Measurements from ENCODE around the gene FYCO1. TPM values are rescaled to one million over a fixed set of nuclear protein-coding genes. Genes with fewer than 3 reads are reported as not detected.

Gene FYCO1
- total and polyA plus RNA-seq, 12 donors, result 8.8 to 216 (median 143) TPM

DNA sequence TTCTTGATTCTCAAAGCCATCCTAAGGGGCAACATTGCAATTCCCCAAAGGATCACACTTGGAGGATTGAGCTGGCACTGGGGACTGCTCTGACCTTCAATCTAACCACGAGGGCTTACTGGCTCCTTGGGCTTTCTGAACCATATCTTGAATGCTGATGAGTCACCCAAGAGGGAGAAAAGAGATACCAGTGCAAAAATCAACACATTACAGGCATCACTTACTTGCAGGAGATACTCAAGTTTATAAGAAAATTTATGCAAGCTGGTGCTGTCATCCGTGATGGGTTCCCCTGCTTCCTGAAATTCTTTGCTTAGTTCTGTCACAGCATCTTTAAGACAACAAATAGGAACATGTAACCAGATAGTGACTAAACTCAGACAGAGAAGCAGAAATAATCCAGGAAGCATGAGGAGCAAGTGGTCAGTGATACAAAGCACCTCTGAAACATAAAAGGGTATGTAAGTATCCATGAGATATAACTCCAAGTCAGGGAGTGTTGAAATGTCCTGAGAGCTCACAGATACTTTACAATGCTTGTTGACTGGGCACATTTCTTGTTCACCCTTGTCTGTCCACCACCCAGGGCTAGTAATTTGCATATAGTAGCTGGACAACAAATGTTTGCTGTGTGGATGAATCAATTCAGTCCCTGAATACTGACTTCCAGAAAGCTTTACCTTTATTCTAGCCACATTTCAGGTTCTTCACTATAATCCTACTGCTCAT lies 14.1 kb downstream of the FYCO1 start:
- Histone ChIP-seq H3K9me3 (no peaks in the 10 kb centered on the region), H3K27ac (peak overlapping the region in 4 of 10 donors; percentile 3 to 98 (median 34)), H3K4me3 (no peak overlapping the region), H3K27me3 (no peaks in the 10 kb centered on the region), H3K36me3 (peaks cover 0 to 84% (median 62%) of the 10 kb centered on the region in 9 donors), H3K4me1 (peaks cover 19 to 82% (median 45%) of the 10 kb centered on the region in 9 donors)
- TF ChIP-seq, protein P1, sequence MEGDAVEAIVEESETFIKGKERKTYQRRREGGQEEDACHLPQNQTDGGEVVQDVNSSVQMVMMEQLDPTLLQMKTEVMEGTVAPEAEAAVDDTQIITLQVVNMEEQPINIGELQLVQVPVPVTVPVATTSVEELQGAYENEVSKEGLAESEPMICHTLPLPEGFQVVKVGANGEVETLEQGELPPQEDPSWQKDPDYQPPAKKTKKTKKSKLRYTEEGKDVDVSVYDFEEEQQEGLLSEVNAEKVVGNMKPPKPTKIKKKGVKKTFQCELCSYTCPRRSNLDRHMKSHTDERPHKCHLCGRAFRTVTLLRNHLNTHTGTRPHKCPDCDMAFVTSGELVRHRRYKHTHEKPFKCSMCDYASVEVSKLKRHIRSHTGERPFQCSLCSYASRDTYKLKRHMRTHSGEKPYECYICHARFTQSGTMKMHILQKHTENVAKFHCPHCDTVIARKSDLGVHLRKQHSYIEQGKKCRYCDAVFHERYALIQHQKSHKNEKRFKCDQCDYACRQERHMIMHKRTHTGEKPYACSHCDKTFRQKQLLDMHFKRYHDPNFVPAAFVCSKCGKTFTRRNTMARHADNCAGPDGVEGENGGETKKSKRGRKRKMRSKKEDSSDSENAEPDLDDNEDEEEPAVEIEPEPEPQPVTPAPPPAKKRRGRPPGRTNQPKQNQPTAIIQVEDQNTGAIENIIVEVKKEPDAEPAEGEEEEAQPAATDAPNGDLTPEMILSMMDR (IDR thresholded peaks at IDR 0.05), result no peak
- DNase-seq (no peak), ATAC-seq (no peak)
- 33 to 39% methylated on average over 2 of the region's 2 CpGs for WGBS, 2 donors
- intact Hi-C loops (cut with DNase I), result loop anchor here in 1 of 10 donors (5.0 kb wide), 1 partner anchor 39 kb away; the partner anchor contains the start of gene CXCR6

DNA sequence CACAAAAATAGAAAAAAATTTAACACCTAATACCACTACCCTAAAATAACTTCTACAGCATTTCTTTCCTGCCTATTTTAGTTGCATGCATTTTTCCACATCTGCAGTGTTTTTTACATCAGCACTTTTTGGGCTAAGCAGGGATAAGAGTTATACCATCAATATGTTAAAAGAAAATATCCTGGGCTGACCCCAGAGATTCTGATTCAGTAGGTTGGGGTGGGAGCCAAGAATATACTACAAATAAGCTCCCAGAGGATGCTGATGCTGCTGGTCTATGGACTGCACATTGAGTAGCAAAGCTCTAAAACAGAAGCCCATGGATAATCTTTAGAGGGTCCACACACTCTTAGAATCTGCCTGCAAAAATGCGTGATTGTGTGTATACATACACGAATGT lies 14.8 kb downstream of the FYCO1 start:
- DNase-seq (no peak), ATAC-seq (no peak)
- H3K27me3 ChIP-seq, result no peaks in the 10 kb centered on the region
- WGBS, 2 donors, result 92 to 98% methylated on average over 2 of the region's 2 CpGs
- no peak overlapping the region for H3K4me3 ChIP-seq
- TF ChIP-seq, protein P1 (IDR thresholded peaks at IDR 0.05), result no peak
- peaks cover 0 to 90% (median 62%) of the 10 kb centered on the region in 9 donors for H3K36me3 ChIP-seq
- peak overlapping the region in 4 of 10 donors; percentile 3 to 98 (median 34) for H3K27ac ChIP-seq
- no peaks in the 10 kb centered on the region for H3K9me3 ChIP-seq
- peaks cover 15 to 81% (median 38%) of the 10 kb centered on the region in 9 donors for H3K4me1 ChIP-seq
- intact Hi-C loops (cut with DNase I), result loop anchor here in 1 of 10 donors (5.0 kb wide), 1 partner anchor 39 kb away; the partner anchor contains the start of gene CXCR6

DNA sequence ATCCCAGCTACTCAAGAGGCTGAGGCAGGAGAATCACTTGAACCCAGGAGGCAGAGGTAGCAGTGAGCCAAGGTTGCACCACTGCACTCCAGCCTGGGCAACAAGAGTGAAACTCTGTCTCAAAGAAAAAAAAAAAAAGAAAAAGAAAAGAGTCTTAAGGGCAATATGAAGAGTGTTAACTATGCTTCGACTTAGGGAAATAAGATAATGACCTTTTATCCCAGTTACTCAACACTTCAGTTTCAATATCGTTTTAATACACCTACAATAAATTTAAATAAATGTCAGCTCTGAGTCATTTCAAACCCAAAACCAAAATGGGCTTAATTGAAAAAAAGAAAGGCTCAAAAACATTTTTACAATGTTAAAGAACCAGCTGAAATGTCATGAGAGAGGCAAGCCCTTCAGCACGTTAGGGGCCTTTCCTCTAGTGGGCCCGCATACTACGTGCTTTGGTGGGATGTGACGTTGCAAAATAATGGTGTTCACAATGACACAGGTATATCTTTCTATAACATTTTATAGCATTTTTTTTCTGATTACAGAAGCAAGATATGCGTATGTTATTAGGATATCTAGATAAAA lies 15.3 kb downstream of the FYCO1 start:
- Histone ChIP-seq H3K27me3 (no peaks in the 10 kb centered on the region), H3K4me3 (no peak overlapping the region), H3K27ac (peak overlapping the region in 2 of 10 donors; percentile 3 to 54), H3K36me3 (peaks cover 0 to 95% (median 64%) of the 10 kb centered on the region in 9 donors), H3K9me3 (no peaks in the 10 kb centered on the region), H3K4me1 (peaks cover 11 to 81% (median 33%) of the 10 kb centered on the region in 9 donors)
- DNase-seq (no peak), ATAC-seq (no peak)
- TF ChIP-seq, protein P1 (IDR thresholded peaks at IDR 0.05), result no peak
- intact Hi-C loops (cut with DNase I), result loop anchor here in 1 of 10 donors (5.0 kb wide), 1 partner anchor 38 kb away; the partner anchor contains the start of gene CXCR6
- WGBS, 2 donors, result 87% methylated on average over 7 of the region's 7 CpGs

DNA sequence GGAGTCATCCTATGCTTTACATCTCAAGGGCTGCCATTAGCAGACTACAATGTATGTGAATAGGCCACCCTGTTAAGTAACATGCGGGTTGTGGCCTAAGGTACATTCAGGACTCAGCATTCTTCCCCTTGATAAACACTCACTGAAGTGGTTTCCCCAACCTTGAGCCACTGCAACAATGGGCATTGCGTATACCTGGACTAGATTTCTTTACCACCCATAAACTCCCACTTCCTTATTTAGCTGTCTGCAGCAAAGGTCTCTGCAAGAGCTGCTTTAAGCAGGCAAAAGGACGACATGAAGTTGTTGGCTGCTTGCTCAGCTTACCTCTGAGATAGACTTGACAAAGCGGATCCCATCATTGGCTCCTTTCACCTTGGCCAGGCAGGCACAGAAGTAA lies 16.2 kb downstream of the FYCO1 start:
- intact Hi-C loops (cut with DNase I), result no loop called here
- Histone ChIP-seq H3K9me3 (no peaks in the 10 kb centered on the region), H3K27ac (peak overlapping the region in 1 of 10 donors; percentile 54), H3K27me3 (no peaks in the 10 kb centered on the region), H3K4me3 (no peak overlapping the region), H3K36me3 (peaks cover 0 to 99% (median 73%) of the 10 kb centered on the region in 9 donors), H3K4me1 (peaks cover 7 to 73% (median 23%) of the 10 kb centered on the region in 9 donors)
- TF ChIP-seq, protein P1 (IDR thresholded peaks at IDR 0.05), result no peak
- 91 to 94% methylated on average over 4 of the region's 4 CpGs for WGBS, 2 donors
- DNase-seq, result no peak
- ATAC-seq, result no peak
